Cardiac septum (tissue), 1 donor: ENCODE results near the gene ELAVL1. TPM values are rescaled to one million over a fixed set of nuclear protein-coding genes. Genes with fewer than 3 reads are reported as not detected.
A peak's percentile ranks its signal among the peaks of the same experiment; 100 is the strongest.

Experiments
- DNase-seq: peaks from one replicate; pipeline ENCODE4 v3.0.0-alpha.2; 2020; ENCODE audit warnings: low spot score
- intact Hi-C: fragments of 100-400 bp; cut with DNase I; formaldehyde crosslinking; loops from one replicate; pipeline ENCODE4 v1.14.0; 2022
- total RNA-seq: library from RNA; stranded (reverse); fragmentation: NEBNext Ultra II Directional; extraction: Animal tissue kit (Norgen Biotek cat#: 25700); gene quantifications from one replicate; pipeline ENCODE4 v1.2.1, GENCODE V29; 2021
- donor health status: DM: no; HTN: no; CAD: no.

The ELAVL1 gene
- total RNA-seq, 1 donor from 2014 or later: 55.2 TPM

DNA sequence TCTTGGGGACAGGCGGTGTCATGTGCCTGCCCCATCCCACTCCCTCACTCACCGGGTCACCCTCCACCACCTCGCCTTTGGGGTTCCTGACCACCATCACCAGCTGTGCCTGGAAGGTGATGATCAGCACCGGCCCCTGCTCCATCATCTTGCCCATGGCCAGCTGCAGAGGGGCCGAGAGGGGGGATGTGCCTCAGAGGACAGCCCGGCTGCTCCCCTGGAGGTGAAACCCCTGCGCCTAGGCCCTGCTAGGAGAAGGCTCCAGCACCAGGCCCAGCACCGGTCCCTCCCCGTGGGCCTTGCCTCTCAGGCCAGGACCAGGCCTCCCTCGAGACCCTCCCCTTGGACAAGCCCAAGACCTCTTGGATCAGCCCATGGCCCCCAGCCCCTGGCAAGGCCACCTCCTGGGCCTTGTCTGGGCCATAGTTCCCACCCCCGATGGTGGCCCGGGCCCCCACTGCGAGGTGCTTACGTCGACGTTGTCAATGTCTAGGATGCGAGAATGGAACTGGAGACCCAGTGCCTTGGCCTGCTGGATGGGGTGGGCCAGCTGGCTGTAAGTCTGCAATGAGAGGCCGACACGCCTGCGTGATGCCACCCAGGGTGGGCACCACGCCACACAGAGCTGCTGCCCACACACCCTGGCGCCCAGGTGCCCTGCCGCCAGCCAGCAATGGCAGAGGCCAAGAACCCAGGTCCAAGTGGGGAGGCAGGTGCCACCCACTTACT is 77.7 kb downstream of the ELAVL1 start:
- intact Hi-C loops: no loop called here
- DNase-seq: no peak

DNA sequence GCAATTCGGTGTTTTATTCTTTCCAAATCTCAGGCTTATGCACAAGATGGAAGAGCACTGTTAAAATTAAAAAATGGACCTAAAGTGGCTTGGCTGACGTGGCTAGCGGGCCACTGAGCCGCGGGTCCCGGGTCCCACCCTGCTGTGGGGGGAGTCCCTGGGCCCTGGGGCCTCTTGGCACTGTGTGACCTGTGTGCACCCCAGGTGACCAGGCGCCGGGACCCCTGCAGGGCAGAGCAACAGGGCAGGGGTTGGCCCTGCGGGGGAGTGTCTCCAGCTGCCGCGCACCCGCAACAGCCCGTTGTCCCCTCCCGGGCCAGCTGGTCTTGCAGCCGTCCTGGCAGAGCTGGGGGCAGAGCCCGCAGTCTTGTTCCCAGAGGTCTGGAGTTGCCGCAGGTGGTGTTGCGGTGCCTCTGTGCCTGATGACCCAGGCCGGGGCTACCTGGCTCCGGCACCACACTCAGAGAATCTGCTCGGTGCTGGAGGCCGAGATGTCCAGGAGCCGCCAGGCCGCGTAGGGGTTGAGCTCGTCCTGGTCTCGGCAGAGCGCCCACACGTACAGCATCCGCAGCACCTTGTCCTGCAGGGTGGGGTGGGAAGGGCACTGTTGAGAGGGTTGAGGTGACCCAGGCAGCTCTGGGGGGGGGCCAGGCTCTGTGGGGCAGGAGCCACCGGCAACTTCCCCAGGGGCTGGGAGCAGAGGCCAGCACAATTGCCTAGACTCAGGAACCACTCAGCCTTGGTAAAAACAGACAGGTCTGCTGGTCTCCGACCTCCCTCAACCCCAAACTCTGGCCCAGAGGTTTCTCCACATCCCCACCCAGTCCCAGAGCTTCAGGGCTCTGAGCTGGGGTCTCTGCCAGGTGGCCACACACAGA is 78.5 kb downstream of the ELAVL1 start:
- DNase-seq: no peak
- intact Hi-C loops: no loop called here

DNA sequence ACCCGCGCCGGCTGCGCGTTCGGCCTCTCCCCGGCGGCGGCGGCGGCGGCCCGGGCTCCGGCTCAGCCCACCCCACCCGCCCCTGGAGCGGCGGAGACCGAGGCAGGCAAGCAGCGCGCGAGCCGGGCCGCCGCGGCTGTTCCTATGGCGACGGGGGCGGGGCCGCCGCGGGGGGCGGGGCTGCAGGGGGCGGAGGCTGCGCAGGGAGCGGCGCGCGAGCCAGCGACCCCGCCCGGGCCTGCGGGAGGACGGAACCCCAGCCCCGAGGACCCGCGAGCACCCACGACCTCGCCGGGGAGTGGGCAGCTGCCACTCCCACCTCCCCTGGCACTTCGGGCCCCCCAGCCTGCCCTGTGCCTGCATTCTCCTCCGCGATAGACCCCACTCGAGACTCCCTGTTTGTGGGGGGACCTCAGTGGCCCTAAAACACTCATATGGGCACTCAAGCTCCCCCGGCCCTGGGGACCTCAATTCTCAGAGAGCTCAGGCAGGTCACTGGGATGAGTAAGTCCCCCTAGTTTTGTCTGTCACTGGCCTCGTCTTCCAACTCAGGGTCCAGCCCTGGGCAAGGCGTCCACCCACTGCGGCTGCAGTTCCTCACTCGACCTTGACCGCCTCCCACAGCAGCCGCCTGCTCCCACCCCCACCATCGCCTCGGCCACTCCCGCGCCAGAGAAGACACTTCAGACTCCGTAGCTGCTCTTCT is 79.3 kb downstream of the ELAVL1 start, which contains the start of gene CTXN1:
TSS of gene CTXN1 (minus strand) at position 115 of the 706 bp plus-strand sequence. CDS start 597 bp downstream, outside the sequence.
- intact Hi-C loops: no loop called here
- peak; percentile 85 for DNase-seq

DNA sequence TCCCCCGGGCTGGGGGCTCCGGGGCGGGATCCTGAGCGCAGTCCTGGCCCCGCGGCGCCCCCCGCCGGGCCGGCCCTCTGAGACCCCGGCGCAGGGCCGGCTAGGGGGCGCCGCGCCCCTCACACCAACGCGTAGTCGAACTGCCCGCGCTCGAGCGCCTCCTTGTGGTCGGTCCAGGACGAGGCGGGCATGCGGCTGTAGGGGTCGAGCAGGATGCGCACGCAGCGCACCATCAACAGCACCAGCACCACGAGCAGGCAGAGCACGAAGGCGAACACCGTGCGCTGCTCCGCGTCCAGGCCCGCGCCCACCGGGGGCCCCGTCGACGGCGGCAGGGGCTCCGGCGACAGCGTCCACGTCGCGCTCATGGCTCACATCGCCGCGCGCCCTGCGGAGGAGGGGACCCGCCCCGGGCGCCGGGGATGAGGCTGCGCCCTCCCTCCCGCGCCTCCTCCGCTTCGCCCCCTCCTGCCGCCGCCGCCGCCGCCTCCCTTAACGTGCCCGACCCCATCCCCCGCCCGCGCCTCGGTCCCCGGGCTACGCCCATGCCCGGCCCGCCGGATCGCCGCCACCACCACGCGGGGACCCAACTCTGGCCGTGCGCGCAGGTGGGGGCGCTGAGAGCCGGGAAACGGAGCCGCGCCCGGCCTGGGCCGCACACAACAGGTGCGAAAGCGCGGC is 80.1 kb downstream of the ELAVL1 start:
- no peak for DNase-seq
- intact Hi-C loops: no loop called here

DNA sequence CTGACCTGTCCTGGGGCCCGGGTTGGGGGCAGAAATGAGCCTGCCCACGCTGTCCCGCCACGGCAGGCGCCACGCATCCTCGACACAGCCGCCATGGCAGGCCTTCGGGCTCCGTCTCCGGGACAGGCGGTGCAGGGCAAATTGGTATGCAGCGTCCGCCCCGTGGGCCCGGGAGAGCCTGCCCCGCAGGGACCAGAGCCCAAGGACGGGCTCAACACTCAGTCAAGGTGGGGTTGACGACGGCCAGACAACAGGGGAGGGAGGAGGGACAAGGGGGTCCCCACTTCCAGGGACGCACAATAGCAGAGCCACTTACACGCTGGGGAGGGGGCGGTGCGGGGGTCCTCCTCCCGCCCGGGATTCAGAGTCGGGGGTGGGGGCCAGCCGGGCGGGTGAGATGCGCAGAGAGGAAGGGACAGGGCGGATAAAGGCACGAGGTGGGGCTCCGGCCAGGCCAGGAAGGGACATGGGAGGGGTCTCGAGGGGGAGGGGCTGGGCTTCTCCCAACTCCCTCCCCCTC is 80.7 kb downstream of the ELAVL1 start:
- intact Hi-C loops: loop anchor here (5.0 kb wide), 1 partner anchor 72 kb away; no protein-coding TSS in a partner anchor
- DNase-seq: no peak

DNA sequence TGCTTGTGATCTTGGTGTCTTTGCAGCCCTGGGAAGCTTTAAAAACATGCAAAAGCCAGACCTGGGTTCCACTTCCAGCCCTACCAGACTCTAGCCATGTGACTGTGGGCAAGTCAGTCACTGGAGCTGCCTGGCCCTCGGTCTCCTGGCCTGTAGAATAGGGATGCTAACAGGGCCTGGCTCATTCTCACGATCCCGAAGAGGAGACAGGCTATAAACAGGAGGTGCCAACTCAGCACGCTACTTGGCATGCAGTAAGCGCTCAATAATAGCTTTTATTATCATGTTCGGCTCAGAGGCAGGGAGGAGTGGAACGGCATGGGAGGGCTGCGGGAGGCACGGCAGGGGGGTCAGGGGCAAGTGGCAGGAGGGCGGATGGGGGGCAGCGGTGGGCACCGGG is 81.2 kb downstream of the ELAVL1 start:
- DNase-seq: no peak
- intact Hi-C loops: loop anchor here (5.0 kb wide), 1 partner anchor 72 kb away; no protein-coding TSS in a partner anchor

DNA sequence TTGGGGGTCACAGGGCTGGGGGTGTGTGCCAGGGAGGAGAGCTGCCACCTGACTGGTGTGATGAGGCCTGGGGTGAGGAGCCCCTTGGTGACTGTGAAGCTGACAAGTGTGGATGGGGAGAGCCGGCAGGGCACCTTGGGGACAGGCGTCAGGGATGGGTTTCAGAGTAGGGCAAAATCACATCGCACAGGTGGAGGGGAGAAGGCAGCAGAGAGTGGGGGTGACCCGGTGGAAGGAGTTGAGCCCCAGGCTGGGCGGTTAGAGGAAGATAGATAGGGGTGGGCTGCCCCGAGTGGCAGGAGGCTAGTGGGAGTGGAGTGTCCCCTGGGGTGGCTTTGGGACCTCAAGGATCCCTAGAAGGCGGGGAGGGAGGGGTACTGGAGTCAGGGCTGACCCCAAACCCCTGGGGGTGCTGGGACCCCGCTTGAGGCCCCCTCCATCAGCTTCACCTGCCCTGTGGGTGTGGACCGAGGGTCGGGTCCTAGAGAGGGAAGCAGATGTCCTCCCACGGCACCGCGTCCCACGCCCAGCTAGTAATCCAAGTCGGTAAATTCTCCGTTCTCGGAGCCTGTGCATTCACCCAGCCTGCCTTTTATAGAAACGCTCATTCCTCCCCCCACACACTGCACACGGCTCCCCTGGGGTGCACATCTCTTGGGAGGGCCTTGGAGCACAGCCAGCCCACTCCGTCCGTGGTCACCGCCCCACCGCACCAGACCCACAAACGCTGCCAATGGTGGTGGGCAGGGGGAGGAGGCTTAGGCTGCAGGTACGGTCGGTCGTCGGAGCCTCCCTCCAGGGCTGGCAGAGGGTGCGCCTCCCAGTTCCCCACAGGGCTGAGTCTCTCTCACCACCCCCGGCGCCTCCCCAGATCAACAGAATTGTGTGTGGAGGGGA is 81.9 kb downstream of the ELAVL1 start:
- DNase-seq: no peak
- intact Hi-C loops: loop anchor here (5.0 kb wide), 1 partner anchor 71 kb away; no protein-coding TSS in a partner anchor

DNA sequence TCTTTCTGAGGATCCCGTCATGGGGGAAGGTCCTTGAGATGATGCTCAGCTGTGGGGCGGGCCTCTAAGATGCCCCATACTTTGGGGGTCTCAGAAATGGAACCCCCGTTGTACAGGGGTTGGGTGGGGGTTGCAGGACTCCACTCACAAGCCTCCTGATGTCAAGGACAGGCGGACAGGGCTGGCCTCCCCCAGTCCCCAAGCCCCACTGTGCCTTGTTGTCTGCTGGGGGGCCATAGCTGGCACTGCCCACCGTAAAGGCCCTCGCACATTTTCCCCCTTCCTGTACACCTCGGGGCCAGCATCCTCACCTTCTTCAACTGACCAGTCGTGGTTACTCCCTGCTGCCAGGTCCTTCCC is 82.6 kb downstream of the ELAVL1 start:
- intact Hi-C loops: loop anchor here (5.0 kb wide), 1 partner anchor 71 kb away; no protein-coding TSS in a partner anchor
- DNase-seq: no peak

DNA sequence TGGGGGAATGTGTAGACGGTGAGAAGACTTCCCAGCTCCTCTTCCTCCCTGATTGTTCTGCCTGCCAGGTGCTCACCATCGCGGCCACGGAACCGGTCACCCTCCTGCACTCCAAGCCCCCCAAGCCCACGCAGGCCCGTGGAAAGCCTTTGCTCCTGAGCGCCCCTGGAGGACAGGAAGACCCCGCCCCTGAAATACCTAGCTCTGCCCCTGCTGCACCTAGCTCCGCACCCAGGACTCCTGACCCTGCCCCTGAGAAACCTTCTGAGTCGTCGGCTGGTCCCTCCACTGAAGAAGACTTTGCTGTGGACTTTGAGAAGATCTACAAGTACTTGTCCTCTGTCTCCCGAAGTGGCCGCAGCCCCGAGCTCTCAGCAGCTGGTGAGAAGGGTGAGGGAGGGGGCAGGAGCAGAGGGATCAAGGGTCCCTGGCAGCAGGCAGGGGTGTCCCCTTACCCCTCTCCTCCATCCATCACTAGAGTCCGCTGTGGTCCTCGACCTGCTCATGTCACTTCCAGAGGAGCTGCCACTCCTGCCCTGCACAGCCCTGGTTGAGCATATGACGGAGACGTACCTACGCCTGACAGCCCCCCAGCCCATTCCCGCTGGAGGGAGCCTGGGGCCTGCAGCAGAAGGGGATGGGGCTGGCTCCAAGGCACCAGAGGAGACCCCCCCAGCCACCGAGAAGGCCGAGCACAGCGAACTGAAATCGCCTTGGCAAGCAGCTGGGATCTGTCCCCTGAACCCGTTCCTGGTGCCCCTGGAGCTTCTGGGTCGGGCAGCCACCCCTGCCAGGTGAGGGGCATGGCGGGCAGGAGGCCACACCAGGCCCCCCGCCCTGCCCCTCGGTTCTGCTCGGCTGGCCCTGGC is 83.2 kb downstream of the ELAVL1 start:
- DNase-seq: no peak
- intact Hi-C loops: loop anchor here (2.0 to 5.0 kb wide), 2 partner anchors 17 to 70 kb away; no protein-coding TSS in a partner anchor

DNA sequence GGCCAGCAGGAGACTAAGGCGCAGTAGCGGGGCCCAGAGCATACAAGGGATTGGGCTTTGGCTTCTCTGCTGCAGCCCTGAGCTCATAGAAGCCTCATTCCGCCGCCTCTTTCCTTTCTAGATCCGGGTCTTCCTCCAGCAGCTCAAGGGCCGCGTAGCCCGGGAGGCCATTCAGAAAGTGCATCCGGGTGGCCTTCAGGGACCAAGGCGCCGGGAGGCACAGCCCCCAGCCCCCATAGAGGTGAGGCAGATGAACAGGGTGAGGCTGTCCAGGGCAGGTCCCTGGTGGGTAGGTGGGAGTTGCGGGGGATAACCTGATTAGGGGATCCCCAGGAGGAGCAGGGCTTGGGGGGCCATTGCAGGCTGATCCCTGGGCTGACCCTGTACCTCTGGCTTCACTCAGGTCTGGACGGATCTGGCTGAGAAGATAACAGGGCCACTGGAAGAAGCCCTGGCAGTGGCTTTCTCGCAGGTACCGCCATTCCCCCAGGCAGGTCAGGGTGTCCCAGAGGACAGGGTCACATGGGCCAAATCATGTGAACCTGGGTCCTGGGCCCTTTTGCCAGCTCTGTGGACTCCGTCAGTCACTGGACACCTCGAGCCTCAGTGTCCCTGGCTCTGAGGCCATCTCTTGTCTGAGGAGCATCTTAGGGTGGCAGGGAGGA is 84.0 kb downstream of the ELAVL1 start:
- intact Hi-C loops: loop anchor here (2.0 to 5.0 kb wide), 2 partner anchors 17 to 69 kb away; no protein-coding TSS in a partner anchor

DNA sequence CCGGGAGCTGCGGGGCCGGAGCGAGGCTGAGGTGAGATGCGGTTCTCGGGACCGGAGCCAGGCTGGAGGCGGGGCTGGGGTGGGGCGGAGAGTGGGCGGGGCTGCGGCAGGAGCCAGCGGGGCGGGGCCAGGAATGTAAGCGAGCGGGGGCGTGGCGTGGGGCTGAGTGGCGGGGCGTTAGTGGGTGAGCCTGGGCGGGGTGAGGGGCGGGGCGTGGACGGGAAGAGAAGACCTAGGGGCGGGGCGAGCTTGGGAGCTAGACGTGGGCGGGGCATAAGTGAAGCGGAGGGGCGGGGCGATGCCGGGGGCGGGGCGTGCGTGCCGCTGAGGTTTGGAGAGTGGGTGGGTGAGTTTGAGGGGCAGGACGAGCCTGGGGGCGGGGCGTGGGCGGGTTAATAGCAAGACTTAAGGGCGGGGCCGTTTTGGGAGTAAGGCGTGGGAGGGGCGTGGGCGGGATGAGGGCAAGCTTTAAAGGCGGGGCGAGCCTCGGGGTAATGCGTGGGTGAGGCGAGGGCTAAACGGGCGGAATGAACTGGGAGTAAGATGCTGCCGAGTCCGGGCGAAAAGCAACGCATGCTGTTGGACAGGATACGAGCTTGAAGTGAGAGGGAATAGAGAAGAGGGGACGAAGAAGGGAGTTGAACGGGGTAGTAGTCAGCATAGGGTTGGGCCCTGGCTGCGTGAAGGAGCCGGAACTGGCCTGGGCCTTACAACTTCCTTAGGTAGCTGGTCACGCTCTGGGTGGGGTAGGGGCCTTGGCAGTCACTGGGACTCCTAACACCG is 84.7 kb downstream of the ELAVL1 start:
- peak; percentile 100 for DNase-seq

More for the DNA sequence above, 84.0 kb downstream of the ELAVL1 start:
- DNase-seq: no peak

DNA sequence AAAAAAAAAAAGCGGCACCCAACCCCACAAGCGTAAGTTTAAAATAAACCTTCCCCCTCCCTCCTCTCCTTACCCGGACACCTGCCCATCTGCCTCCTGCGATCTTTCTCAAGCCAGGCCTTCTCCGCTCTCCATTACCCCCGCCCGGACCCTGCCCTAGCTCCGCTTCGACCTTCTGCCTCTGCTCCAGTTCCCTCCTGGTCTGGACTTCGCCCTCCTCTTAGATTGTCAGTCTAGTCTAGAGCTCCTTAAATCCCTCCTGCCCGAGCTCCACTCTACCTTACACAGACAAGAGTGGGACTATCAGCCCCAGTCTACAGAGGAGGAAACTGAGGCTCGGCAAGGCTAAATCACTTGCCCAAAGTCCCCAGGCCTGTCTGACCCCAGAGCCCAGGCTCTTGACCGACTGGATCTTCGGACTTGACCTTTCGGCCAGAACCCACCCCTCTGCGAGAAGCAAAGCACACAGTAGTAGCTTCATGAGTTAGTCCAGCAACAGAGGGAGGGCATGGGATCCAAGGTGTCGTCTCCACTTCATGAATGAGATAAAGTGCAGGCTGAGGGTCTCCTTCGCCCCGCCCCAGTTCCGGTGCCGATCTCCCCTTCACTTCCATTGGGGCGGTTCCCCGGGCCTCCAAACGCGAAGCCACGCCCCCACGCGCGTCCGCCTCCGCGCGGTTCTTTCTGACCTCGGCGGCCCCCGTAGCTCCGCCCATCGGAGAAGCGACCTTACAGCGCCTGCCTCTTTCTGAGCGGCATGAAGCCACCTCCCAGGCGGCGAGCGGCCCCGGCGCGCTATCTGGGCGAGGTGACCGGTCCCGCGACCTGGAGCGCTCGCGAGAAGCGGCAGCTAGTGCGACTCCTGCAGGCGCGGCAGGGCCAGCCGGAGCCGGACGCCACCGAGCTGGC is 85.6 kb downstream of the ELAVL1 start, which contains the start of gene SNAPC2:
TSS of gene SNAPC2 (plus strand) at position 729 of the 909 bp plus-strand sequence. CDS start at position 758, 29 bp downstream.
- peak; percentile 96 for DNase-seq
- intact Hi-C loops: loop anchor here (2.0 to 5.0 kb wide), 2 partner anchors 15 to 68 kb away; no protein-coding TSS in a partner anchor

More for the DNA sequence above, 84.7 kb downstream of the ELAVL1 start:
- intact Hi-C loops: loop anchor here (2.0 to 5.0 kb wide), 2 partner anchors 16 to 68 kb away; no protein-coding TSS in a partner anchor

DNA sequence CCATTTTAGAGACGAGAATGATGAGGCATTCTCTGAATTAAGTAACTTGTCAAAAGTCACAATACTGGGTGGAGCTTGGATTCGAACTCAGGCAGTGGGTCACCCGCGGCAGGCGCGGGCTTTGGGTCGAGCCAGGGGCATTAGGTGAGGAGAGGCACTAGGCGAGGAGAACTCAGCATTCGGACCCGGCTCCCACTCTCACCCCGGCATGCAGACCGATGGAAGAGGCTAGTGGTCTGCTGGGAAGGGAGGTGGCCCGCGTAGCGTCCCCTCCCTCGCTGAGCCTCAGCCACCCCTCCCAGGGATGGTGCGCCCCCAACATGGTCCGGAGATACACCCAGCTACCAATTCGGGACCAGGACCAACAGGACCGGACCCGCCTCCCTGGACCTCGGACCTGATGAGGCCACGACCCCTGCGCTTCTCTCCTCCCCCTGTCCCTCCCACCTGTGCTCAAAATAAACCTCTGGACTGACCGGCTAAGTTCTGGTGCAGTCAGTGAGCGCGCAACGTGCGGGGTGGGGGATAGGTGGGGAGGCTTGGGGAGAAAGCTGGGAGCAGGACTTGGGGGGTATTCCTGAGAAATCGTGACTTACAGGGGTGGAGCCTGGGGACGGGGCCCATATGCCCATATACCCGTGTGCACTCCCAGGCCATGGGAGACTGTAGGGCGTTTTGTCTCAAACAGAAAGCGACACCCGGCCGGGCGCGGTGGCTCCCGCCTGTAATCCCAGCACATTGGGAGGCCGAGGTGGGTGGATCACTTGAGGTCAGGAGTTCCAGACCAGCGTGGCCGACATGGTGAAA is 86.6 kb downstream of the ELAVL1 start:
- intact Hi-C loops: no loop called here

More for the DNA sequence above, 86.6 kb downstream of the ELAVL1 start:
- DNase-seq: no peak
